Gastrocnemius medialis (tissue), 4 donors: Measurements from ENCODE around the gene IL20. TPM values are rescaled to one million over a fixed set of nuclear protein-coding genes. Genes with fewer than 3 reads are reported as not detected.

Experiments used
- ATAC-seq, 2 donors: fragments of 150-250 bp; one replicate each; pipeline ENCODE4 v1.9.1; 2016
- DNase-seq, 2 donors: peaks; one replicate each; pipeline ENCODE4 v3.0.0-alpha.2; 2019
- H3K27ac ChIP-seq, 4 donors: fragments of 200-600 bp; sonication (generic); 1 replicate in 1 of 4; 2 replicates in 3 of 4; pipeline ENCODE4 v1.5.1; 2016 to 2018; ENCODE audit warnings: mild to moderate bottlenecking in 2 of 4, moderate library complexity in 1 of 4
- H3K27me3 ChIP-seq, 3 donors: fragments of 200-600 bp; sonication (generic) in 2 of 3; 1 replicate in 1 of 3; 2 replicates in 2 of 3; pipeline versions ENCODE4 v1.5.1 to v1.6.0; 2016 to 2019; ENCODE audit warnings: mild to moderate bottlenecking in 1 of 3, moderate library complexity in 1 of 3
- H3K36me3 ChIP-seq, 2 donors: fragments of 200-600 bp; sonication (generic) in 1 of 2; one replicate each; pipeline ENCODE4 v1.5.1; 2017 to 2018
- H3K4me1 ChIP-seq, 2 donors: fragments of 200-600 bp; sonication (generic) in 1 of 2; one replicate each; pipeline ENCODE4 v1.5.1; 2016 to 2017; ENCODE audit warnings: mild to moderate bottlenecking in 2 of 2
- H3K4me3 ChIP-seq, 4 donors: fragments of 200-600 bp; sonication (generic) in 3 of 4; 1 replicate in 1 of 4; 2 replicates in 3 of 4; pipeline ENCODE4 v1.5.1; 2016 to 2019; ENCODE audit warnings: mild to moderate bottlenecking in 2 of 4
- H3K9me3 ChIP-seq, 3 donors: fragments of 200-600 bp; sonication (generic) in 2 of 3; 1 replicate in 1 of 3; 2 replicates in 2 of 3; pipeline ENCODE4 v1.5.1; 2016 to 2019
- POLR2A ChIP-seq, 2 donors: fragments of 450-650 bp; IDR thresholded peaks; one replicate each; pipeline ENCODE4 v1.6.1; 2017; ENCODE audit warnings: antibody characterized with exemption in 2 of 2, mild to moderate bottlenecking in 2 of 2, moderate library complexity in 2 of 2
- in situ Hi-C, 4 donors: fragments of 200-750 bp; cut with MboI; loops; one replicate each; pipeline versions ENCODE4 v1.15.0 to v1.8.0; 2017; ENCODE audit warnings: low sequenced_read_pairs in 4 of 4
- intact Hi-C: fragments of 100-400 bp; cut with DNase I; formaldehyde crosslinking; loops from one replicate; pipeline ENCODE4 v1.15.1; 2023; ENCODE audit warnings: low total_unique reads
- total RNA-seq, 4 donors: library from RNA; depleted of rRNA; stranded (reverse); fragments of >200 nt; gene quantifications; one replicate each; pipeline versions ENCODE4 v1.1.0 to v1.2.3, GENCODE V29; 2016
- TF ChIP-seq, protein P1 (sequence below), 5 experiments: fragments of 450-650 bp in 3 of 5; fragments of 200-600 bp in 2 of 5; sonication (generic) in 2 of 5; IDR thresholded peaks in 4 of 5; conservative IDR thresholded peaks in 1 of 5; 1 replicate in 4 of 5; 2 replicates in 1 of 5; pipeline ENCODE4 v1.5.1; 2016 to 2019; ENCODE audit warnings: antibody characterized with exemption in 5 of 5, mild to moderate bottlenecking in 3 of 5, moderate library complexity in 3 of 5

The IL20 gene
- total RNA-seq, 4 donors from 2014 or later, result not detected

DNA sequence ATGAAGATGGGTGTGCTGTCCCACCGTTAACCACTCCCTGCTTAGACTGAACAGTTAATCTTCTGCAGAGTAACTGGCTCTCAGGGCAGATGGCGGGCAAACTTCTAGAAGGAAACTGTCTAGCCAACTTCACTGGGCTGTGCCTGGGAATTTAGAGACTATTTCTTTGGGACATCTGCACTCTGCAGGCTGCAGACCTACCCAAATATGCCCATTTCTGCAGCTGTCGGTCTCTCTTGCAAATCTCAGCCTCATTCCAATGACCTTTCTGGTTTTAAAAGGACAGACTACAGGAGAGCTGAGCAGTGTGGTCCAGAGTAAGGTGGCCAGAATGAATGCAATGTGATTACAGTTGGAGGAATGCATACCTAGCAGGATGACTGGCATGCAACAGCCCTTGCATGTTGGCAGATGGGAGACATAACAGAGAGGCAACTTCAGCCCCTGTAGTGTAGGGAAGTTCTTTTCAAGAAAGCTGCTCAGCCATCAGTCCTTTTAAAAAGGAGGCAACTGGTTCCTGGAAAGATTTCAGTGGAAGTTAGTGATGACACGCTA is 26.3 kb upstream of the IL20 start:
- Histone ChIP-seq H3K36me3 (no peaks in the 10 kb centered on the region), H3K27me3 (peaks cover 0 to 7% (median 0%) of the 10 kb centered on the region in 3 donors), H3K9me3 (no peaks in the 10 kb centered on the region), H3K4me3 (no peak overlapping the region), H3K27ac (no peak overlapping the region), H3K4me1 (no peaks in the 10 kb centered on the region)
- in situ Hi-C loops, result no loop called here
- intact Hi-C loops, result no loop called here
- no peak for DNase-seq
- TF ChIP-seq, protein P1, sequence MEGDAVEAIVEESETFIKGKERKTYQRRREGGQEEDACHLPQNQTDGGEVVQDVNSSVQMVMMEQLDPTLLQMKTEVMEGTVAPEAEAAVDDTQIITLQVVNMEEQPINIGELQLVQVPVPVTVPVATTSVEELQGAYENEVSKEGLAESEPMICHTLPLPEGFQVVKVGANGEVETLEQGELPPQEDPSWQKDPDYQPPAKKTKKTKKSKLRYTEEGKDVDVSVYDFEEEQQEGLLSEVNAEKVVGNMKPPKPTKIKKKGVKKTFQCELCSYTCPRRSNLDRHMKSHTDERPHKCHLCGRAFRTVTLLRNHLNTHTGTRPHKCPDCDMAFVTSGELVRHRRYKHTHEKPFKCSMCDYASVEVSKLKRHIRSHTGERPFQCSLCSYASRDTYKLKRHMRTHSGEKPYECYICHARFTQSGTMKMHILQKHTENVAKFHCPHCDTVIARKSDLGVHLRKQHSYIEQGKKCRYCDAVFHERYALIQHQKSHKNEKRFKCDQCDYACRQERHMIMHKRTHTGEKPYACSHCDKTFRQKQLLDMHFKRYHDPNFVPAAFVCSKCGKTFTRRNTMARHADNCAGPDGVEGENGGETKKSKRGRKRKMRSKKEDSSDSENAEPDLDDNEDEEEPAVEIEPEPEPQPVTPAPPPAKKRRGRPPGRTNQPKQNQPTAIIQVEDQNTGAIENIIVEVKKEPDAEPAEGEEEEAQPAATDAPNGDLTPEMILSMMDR (IDR thresholded peaks at IDR 0.05 in 4 of 5, conservative IDR thresholded peaks at IDR 0.05 in 1 of 5), result no peak
- TF ChIP-seq POLR2A (IDR thresholded peaks at IDR 0.05), result no peak
- no peak for ATAC-seq

DNA sequence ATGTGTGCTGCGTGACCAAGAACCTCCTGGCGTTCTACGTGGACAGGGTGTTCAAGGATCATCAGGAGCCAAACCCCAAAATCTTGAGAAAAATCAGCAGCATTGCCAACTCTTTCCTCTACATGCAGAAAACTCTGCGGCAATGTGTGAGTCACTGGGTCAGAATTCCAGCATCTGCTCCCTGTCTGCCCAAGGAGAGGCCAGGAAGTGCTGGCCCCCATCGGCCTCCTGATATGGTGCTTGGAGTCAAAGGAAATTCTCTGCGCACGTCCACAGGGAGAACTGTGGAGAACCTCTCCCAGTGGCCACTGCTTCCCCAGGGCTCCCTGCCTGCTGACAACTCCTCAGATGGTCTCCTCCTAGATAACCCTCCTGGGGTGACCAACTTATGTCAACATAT is 25.6 kb upstream of the IL20 start:
- intact Hi-C loops (no loop called here), in situ Hi-C loops (no loop called here)
- no peaks in the 10 kb centered on the region for H3K4me1 ChIP-seq
- no peaks in the 10 kb centered on the region for H3K9me3 ChIP-seq
- no peak overlapping the region for H3K4me3 ChIP-seq
- ATAC-seq, result no peak
- no peak for DNase-seq
- H3K36me3 ChIP-seq, result no peaks in the 10 kb centered on the region
- TF ChIP-seq, protein P1 (IDR thresholded peaks at IDR 0.05 in 4 of 5, conservative IDR thresholded peaks at IDR 0.05 in 1 of 5), result no peak
- TF ChIP-seq POLR2A (IDR thresholded peaks at IDR 0.05), result no peak
- H3K27ac ChIP-seq, result no peak overlapping the region
- peaks cover 0 to 2% (median 0%) of the 10 kb centered on the region in 3 donors for H3K27me3 ChIP-seq

DNA sequence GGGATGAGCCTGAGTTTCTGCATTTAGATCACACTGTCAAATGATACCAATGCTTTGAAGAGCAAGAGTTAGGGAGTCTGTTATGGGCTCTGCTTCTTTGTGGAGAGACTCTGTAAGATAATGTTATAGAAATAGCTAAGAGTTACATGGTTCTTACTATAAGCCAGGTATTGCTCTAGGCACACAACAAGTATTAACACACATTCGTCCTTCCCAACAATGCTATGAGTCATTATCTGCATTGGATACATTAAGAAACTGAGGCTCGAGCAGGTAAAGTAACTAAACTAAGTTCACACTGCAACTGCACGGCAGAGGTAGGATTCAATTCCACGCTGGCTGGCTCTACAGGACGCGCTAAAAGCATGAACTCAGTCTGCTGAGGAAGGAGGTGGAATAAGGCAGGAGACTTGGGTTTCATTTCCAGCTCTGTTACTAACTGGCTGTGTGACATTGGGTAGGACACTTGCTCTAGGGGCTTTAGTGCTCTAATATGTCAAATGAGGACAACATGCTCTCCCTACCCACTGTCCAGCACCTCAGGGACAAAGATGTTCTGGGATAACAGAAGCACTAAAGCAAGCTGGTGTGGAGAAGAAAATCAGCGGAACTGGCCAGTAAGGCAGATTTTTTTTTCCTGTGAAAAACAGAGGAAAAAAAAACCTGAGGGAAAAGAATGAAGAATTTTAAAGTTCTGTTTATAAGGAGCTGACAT is 23.7 kb upstream of the IL20 start:
- ATAC-seq (no peak), DNase-seq (no peak)
- Histone ChIP-seq H3K9me3 (no peaks in the 10 kb centered on the region), H3K4me1 (no peaks in the 10 kb centered on the region), H3K36me3 (no peaks in the 10 kb centered on the region), H3K27me3 (no peaks in the 10 kb centered on the region), H3K4me3 (no peak overlapping the region), H3K27ac (no peak overlapping the region)
- intact Hi-C loops (no loop called here), in situ Hi-C loops (no loop called here)
- TF ChIP-seq POLR2A (IDR thresholded peaks at IDR 0.05), result no peak
- TF ChIP-seq, protein P1 (IDR thresholded peaks at IDR 0.05 in 4 of 5, conservative IDR thresholded peaks at IDR 0.05 in 1 of 5), result no peak

DNA sequence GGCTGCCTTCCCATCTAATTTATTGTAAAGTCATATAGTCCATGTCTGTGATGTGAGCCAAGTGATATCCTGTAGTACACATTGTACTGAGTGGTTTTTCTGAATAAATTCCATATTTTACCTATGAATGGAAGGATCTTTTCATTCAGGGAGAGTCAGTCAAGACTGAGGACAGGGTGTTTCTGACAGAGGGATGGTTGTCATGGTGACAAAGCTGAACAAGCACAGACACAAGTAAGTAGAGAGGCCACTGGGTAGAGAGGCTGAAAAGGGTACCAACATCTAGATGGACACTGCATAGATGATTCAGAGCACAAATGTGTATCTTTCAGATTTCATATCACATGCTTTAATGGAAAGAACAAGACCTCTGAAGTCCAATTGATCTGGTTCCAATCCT is 22.6 kb upstream of the IL20 start:
- DNase-seq, result no peak

More for the DNA sequence above, 22.6 kb upstream of the IL20 start:
- Histone ChIP-seq H3K4me1 (no peaks in the 10 kb centered on the region), H3K9me3 (no peaks in the 10 kb centered on the region), H3K27me3 (no peaks in the 10 kb centered on the region), H3K36me3 (no peaks in the 10 kb centered on the region), H3K4me3 (no peak overlapping the region), H3K27ac (no peak overlapping the region)
- ATAC-seq, result no peak
- in situ Hi-C loops, result no loop called here
- no peak for TF ChIP-seq POLR2A (IDR thresholded peaks at IDR 0.05)
- TF ChIP-seq, protein P1 (IDR thresholded peaks at IDR 0.05 in 4 of 5, conservative IDR thresholded peaks at IDR 0.05 in 1 of 5), result no peak
- intact Hi-C loops, result no loop called here
